Myocyte (in vitro differentiated cells): ENCODE data around the gene S100A16. TPM values are rescaled to one million over a fixed set of nuclear protein-coding genes. Genes with fewer than 3 reads are reported as not detected.
A peak's percentile ranks its signal among the peaks of the same experiment; 100 is the strongest.

Source experiments
- DNase-seq: peaks from one replicate; pipeline ENCODE4 v3.0.0-alpha.2; 2012; ENCODE audit warnings: low read depth
- total RNA-seq: library from RNA; depleted of rRNA; stranded (reverse); fragments of >200 nt; gene quantifications from 2 replicates; pipeline ENCODE4 v1.2.3, GENCODE V29; 2014

Gene S100A16
- total RNA-seq, 1 donor from 2014 or later, result 591 TPM

GRCh38 chr1:153638261-153638660, 25.3 kb upstream of the S100A16 start:
- no peak for DNase-seq

- no peak for DNase-seq
These were observed 23.4 kb upstream of the S100A16 start for GRCh38 chr1:153636312-153636711.

GRCh38 chr1:153635872-153636271, 22.9 kb upstream of the S100A16 start:
- DNase-seq, result no peak

GRCh38 chr1:153633754-153634665, 21.1 kb upstream of the S100A16 start, which contains the start of gene CHTOP:
Gene CHTOP (plus strand): TSS chr1:153634066. CDS start chr1:153636589, 2,523 bp downstream.
- peak; percentile 99 for DNase-seq

- DNase-seq, result no peak
These were observed 20.3 kb upstream of the S100A16 start for GRCh38 chr1:153633161-153633753.

GRCh38 chr1:153631047-153632022, 18.4 kb upstream of the S100A16 start:
- DNase-seq, result no peak

- no peak for DNase-seq
These were observed 17.4 kb upstream of the S100A16 start for GRCh38 chr1:153630384-153630783.

GRCh38 chr1:153629971-153630370, 17.0 kb upstream of the S100A16 start:
- DNase-seq, result peak; percentile 87

- no peak for DNase-seq
These were observed 16.4 kb upstream of the S100A16 start for GRCh38 chr1:153629343-153629665.

GRCh38 chr1:153628638-153629342, 15.9 kb upstream of the S100A16 start:
- DNase-seq, result no peak

GRCh38 chr1:153627715-153628626, 15.0 kb upstream of the S100A16 start, which contains the start of gene S100A1:
Gene S100A1 (plus strand): TSS chr1:153628434. CDS start chr1:153630522, 2,088 bp downstream.
- no peak for DNase-seq

- DNase-seq, result peak; percentile 97
These were observed 14.2 kb upstream of the S100A16 start, which contains the start of gene S100A13 for GRCh38 chr1:153626904-153627714. Gene S100A13 (minus strand): TSS chr1:153627505. CDS start chr1:153626472, 1,033 bp downstream.

- DNase-seq, result no peak
These were observed 13.6 kb upstream of the S100A16 start for GRCh38 chr1:153626477-153626903.

GRCh38 chr1:153624965-153625611, 12.2 kb upstream of the S100A16 start:
- no peak for DNase-seq

GRCh38 chr1:153623101-153623500, 10.2 kb upstream of the S100A16 start:
- DNase-seq, result no peak

- DNase-seq, result peak; percentile 86
These were observed 6.2 kb upstream of the S100A16 start for GRCh38 chr1:153619171-153619570.

- no peak for DNase-seq
These were observed 4.7 kb upstream of the S100A16 start for GRCh38 chr1:153617663-153618062.

- DNase-seq, result no peak
These were observed 4.0 kb upstream of the S100A16 start for GRCh38 chr1:153616917-153617311.
